Retinal pigment epithelial cell (primary cell): ENCODE data around the gene SMC2.

ENCODE experiments used
- DNase-seq: peaks from one replicate; pipeline ENCODE4 v3.0.0-alpha.2; 2010; ENCODE audit warnings: low read depth
- H3K4me3 ChIP-seq: 2 replicates; pipeline ENCODE4 v1.5.1; 2011; ENCODE audit warnings: mild to moderate bottlenecking, low read length, control low read depth, moderate library complexity
- TF ChIP-seq, protein P1 (sequence below): conservative IDR thresholded peaks from 2 replicates; pipeline ENCODE4 v1.5.1; 2011; ENCODE audit warnings: low read depth, low read length, control low read depth, inconsistent platforms

Gene SMC2

DNA sequence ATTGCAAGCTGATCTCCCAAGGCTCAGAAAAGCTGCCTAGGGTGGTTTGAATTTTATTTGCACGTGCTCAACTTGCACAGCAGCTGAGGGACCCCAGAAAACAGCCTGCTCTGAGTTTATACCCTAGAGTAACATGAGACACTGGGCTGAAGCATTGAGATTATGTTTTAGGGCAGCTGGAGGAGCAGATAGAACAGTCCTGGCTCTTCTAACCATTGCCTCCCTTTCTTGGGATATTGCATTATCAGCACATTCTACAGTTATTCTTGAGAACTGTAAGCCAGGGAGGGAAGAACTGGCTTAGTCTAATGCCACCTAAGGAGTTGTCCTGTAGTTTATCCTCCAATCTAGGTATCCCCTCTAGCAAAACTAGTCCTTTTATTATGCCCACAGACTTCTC, 10.3 kb downstream of the SMC2 start:
- H3K4me3 ChIP-seq = no peak overlapping the region
- TF ChIP-seq, protein P1, sequence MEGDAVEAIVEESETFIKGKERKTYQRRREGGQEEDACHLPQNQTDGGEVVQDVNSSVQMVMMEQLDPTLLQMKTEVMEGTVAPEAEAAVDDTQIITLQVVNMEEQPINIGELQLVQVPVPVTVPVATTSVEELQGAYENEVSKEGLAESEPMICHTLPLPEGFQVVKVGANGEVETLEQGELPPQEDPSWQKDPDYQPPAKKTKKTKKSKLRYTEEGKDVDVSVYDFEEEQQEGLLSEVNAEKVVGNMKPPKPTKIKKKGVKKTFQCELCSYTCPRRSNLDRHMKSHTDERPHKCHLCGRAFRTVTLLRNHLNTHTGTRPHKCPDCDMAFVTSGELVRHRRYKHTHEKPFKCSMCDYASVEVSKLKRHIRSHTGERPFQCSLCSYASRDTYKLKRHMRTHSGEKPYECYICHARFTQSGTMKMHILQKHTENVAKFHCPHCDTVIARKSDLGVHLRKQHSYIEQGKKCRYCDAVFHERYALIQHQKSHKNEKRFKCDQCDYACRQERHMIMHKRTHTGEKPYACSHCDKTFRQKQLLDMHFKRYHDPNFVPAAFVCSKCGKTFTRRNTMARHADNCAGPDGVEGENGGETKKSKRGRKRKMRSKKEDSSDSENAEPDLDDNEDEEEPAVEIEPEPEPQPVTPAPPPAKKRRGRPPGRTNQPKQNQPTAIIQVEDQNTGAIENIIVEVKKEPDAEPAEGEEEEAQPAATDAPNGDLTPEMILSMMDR = no peak
- DNase-seq = no peak

DNA sequence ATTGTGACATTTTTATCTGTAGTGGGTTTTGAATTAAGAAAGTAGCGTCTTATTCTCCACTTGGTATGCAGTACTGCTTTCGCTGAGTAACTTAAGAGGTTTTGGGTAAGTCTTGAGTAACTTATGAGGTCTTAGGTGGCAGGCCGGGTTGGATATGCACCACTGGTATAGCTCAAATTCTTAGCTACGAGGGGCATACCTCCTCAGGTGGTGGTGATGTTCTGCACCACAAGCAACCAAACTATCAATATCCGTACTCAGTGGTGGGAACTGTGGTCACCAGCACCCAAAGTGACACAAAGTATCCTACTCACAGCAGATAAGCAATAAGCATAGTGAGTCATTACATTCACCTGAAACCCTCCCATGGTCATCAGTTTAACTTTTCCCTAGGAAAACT, 13.7 kb downstream of the SMC2 start:
- no peak for DNase-seq
- TF ChIP-seq, protein P1 = no peak
- H3K4me3 ChIP-seq = no peak overlapping the region

DNA sequence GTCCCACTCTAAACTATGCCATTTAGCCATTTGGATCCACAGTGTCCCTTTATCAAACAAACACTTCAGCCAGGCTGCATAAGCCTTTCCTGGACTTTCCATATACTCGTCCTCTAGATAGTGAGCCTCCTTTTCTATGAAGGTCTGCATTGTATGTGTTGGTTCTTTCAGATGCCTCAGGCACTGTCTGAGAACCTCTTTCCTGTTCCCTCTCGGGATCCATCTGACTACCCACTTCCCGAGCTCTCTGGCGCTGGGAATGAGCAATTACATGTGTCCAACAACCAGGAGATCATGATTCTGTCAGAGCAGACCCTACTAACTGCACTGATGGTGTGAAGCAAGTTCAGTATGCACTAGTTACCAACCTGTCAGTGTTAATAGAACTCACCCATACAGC, 14.2 kb downstream of the SMC2 start:
- DNase-seq = no peak

DNA sequence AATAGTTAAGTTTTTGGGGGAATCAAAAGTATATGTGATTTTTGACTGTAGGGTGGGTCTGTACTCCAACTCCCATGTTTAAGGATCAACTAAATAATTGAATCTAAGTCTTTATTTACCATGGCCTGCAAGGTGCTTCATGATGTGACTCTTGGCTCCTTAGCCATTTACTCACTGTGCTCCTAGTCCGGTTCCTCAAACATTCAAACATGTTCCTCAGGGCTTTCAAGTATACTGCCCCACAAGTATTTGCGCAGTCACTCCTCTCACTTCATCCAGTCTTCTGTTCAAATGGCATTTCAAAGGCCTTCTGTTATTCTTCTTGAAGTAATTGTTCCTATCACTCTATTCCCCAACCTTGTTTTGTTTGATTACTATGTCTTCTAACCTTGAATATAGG, 16.4 kb downstream of the SMC2 start:
- TF ChIP-seq, protein P1 = no peak
- H3K4me3 ChIP-seq = no peak overlapping the region
- no peak for DNase-seq

More for the DNA sequence above, 14.2 kb downstream of the SMC2 start:
- TF ChIP-seq, protein P1 = no peak
- H3K4me3 ChIP-seq = no peak overlapping the region

DNA sequence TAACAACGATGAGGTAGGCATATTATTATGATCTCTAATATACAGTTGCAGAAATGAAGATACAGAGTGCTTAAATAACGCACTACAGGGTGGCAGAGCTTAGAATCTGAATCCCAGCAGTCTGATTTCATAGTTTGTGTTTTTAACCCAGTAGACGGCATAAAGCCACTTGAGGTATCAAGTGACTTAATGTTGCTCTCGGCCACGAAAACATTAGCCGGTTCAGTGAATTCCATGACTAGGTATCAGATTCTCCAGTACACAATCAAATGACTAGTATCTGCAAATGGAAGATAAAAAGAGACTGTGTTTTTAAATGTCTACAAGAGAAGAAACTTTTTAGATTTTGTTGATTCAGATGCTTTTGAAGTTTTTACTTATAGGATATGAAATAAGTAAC, 24.8 kb downstream of the SMC2 start:
- no peak overlapping the region for H3K4me3 ChIP-seq
- TF ChIP-seq, protein P1 = no peak
- DNase-seq = no peak

DNA sequence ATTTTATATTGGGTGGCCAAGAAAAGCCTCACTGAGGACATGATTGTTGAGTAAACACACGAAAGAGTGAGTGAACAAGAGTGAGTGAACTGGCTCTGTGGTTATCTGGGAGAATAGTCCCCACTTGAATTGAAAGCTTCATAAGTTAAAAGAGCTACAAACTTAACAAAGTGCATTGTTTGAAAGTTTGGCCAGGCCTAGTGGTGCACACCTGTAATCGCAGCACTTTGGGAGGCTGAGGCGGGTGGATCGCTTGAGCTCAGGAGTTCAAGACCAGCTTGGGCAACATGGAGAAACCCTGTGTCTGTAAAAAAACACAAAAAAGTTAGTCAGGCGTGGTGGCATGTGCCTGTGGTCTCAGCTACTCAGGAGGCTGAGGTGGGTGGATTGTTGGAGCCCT, 26.9 kb downstream of the SMC2 start:
- TF ChIP-seq, protein P1 = no peak
- no peak for DNase-seq
- H3K4me3 ChIP-seq = no peak overlapping the region

DNA sequence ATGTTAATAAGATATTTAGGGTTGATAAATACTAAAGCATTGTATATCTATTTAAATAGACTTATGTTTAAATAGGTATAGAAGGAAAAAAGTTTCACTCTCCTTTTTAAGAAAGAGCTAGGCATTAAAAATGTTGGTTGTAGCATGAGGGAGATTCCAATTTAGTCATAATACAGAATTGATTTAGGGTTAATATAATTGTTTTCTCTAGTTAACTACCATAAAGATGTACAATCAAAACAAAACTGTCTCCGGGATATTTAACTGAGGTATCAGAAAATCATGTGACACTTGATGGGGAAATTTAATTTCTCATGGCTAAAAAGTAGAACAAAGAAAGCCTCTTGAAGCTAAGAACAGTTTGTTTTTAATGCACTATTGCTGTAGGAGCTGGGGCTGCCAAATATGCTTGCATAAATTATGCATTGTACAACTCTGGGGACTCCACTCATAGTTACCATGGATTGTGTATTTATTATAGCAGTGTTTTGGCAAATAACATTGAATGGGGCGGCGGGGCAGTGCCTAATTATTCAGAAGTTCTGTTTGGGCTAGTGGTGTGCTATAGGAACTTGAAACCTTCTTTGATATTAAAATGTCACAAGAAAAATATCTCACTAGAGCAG, 44.2 kb downstream of the SMC2 start:
- DNase-seq = no peak
- TF ChIP-seq, protein P1 = no peak
- H3K4me3 ChIP-seq = no peak overlapping the region
